HCT116 (cell line): ENCODE measurements around the gene PNMA8C. TPM values are rescaled to one million over a fixed set of nuclear protein-coding genes. Genes with fewer than 3 reads are reported as not detected.
"Not testable (repeated sequence)": the region's sequence is repeated elsewhere in the genome, so short reads cannot be mapped to it uniquely, and the experiment has no call there.

ENCODE experiments used
- ATAC-seq: fragments of 200-7000 bp; cut with Tn5 transposase; 2 replicates; pipeline ENCODE4 v1.9.1; 2020; ENCODE audit warnings: mild to moderate bottlenecking, moderate library complexity
- BruUV-seq: library from RNA; stranded (reverse); fragments of 400-500 nt; replicated peaks from 2 replicates; lab custom pipeline; 2021; lab: Mats Ljungman, UMichigan
- CTCF ChIA-PET: fragments of 300-600 bp; sonication (Branson Sonifier 250); formaldehyde crosslinking; loops from one replicate; lab custom pipeline; 2021; ENCODE audit warnings: antibody characterized with exemption; lab: Charles Lee
- POLR2A ChIA-PET: fragments of 300-600, 350-600 bp; sonication (Branson Sonifier 250); formaldehyde crosslinking; loops from one replicate; lab custom pipeline; 2021; ENCODE audit warnings: antibody characterized with exemption; lab: Charles Lee
- RAD21 ChIA-PET, 2 experiments: fragments of 300-600 bp; sonication (Branson Sonifier 250); formaldehyde crosslinking; loops; one replicate each; lab custom pipeline; 2023; ENCODE audit warnings: low total read pairs in 2 of 2; ENCODE audit not compliant: uncharacterized antibody in 2 of 2, unreplicated experiment in 2 of 2, low non-redundant PET in 1 of 2; lab: Charles Lee
- DNase-seq: peaks from one replicate; pipeline ENCODE4 v3.0.0-alpha.2; 2010; ENCODE audit warnings: low read depth, low spot score
- H2AFZ ChIP-seq: fragments of 200-600 bp; shearing (Covaris generic), sonication (generic); 2 replicates; pipeline ENCODE4 v1.6.1; 2017; ENCODE audit warnings: low read depth, mixed run types, mixed read lengths, antibody characterized with exemption, low read length; ENCODE audit not compliant: poor library complexity, severe bottlenecking
- H3K27ac ChIP-seq: 2 replicates; pipeline ENCODE4 v1.5.1; 2012; ENCODE audit warnings: low read depth, low read length
- H3K27me3 ChIP-seq: fragments of 200-600 bp; sonication (generic); 2 replicates; pipeline ENCODE4 v1.6.1; 2016; ENCODE audit warnings: mixed run types, low read length, mixed read lengths; ENCODE audit not compliant: insufficient read depth
- H3K36me3 ChIP-seq, 2 experiments: fragments of 200-500 bp in 1 of 2; fragments of 200-600 bp in 1 of 2; sonication (Bioruptor generic) in 1 of 2; sonication (generic) in 1 of 2; 2 replicates each; pipeline versions ENCODE4 v1.5.1 to v1.6.1; 2014 to 2016; ENCODE audit warnings: low read length in 2 of 2, inconsistent platforms in 1 of 2, mixed read lengths in 1 of 2, mixed run types in 1 of 2; ENCODE audit not compliant: insufficient read depth in 2 of 2, control insufficient read depth in 1 of 2
- H3K4me1 ChIP-seq, 2 experiments: fragments of 200-600 bp in 1 of 2; sonication (generic) in 1 of 2; 2 replicates each; pipeline versions ENCODE4 v1.5.1 to v1.6.1; 2012 to 2017; ENCODE audit warnings: low read length in 2 of 2, inconsistent platforms in 1 of 2, mild to moderate bottlenecking in 1 of 2, mixed read lengths in 1 of 2, mixed run types in 1 of 2, moderate library complexity in 1 of 2; ENCODE audit not compliant: insufficient read depth in 2 of 2, control insufficient read depth in 1 of 2
- H3K4me2 ChIP-seq: fragments of 200-600 bp; sonication (generic); 2 replicates; pipeline ENCODE4 v1.6.1; 2017; ENCODE audit warnings: mixed run types, low read length, mixed read lengths
- H3K4me3 ChIP-seq, 2 experiments: fragments of 200-600 bp in 1 of 2; sonication (generic) in 1 of 2; replicated peaks in 1 of 2; 2 replicates each; pipeline ENCODE4 v1.5.1; 2011 to 2016; ENCODE audit warnings: low read length in 2 of 2, control low read depth in 1 of 2, low read depth in 1 of 2, mild to moderate bottlenecking in 1 of 2, mixed read lengths in 1 of 2, mixed run types in 1 of 2
- H3K79me2 ChIP-seq: fragments of 200-600 bp; sonication (generic); 2 replicates; pipeline ENCODE4 v1.6.1; 2017; ENCODE audit warnings: mild to moderate bottlenecking, mixed run types, low read length, moderate library complexity, mixed read lengths; ENCODE audit not compliant: insufficient read depth
- H3K9ac ChIP-seq: fragments of 200-600 bp; sonication (generic); 2 replicates; pipeline ENCODE4 v1.6.1; 2016; ENCODE audit warnings: low read length, mixed read lengths
- H3K9me2 ChIP-seq: fragments of 200-600 bp; sonication (generic), shearing (Covaris generic); 2 replicates; pipeline ENCODE4 v1.6.1; 2017; ENCODE audit warnings: mixed run types, mild to moderate bottlenecking, moderate library complexity; ENCODE audit not compliant: insufficient read depth
- H3K9me3 ChIP-seq, 2 experiments: fragments of 200-500 bp in 1 of 2; fragments of 200-600 bp in 1 of 2; sonication (Bioruptor generic) in 1 of 2; sonication (generic) in 1 of 2; 2 replicates each; pipeline ENCODE4 v1.6.1; 2014 to 2017; ENCODE audit warnings: low read length in 2 of 2, mixed read lengths in 2 of 2, inconsistent platforms in 1 of 2, low read depth in 1 of 2, mild to moderate bottlenecking in 1 of 2, mixed run types in 1 of 2, moderate library complexity in 1 of 2; ENCODE audit not compliant: control insufficient read depth in 1 of 2, insufficient read depth in 1 of 2
- H4K20me1 ChIP-seq: fragments of 200-600 bp; sonication (generic), shearing (Covaris generic); 2 replicates; pipeline ENCODE4 v1.6.1; 2017; ENCODE audit warnings: mixed run types, mild to moderate bottlenecking, moderate library complexity; ENCODE audit not compliant: insufficient read depth
- intact Hi-C: fragments of 100-400 bp; cut with micrococcal nuclease; formaldehyde crosslinking; loops from 2 replicates; pipeline ENCODE4 v1.10.0; 2022
- total RNA-seq: library from RNA; stranded (reverse); gene quantifications from one replicate; pipeline ENCODE4 v1.2.1, GENCODE V29; 2021; ENCODE audit not compliant: unreplicated experiment

PNMA8C gene
- total RNA-seq, 1 experiment from 2014 or later, result not detected

- intact Hi-C loops, H2AFZ ChIP-seq, ATAC-seq, BruUV-seq, CTCF ChIA-PET, H3K4me2 ChIP-seq, RAD21 ChIA-PET, H3K9ac ChIP-seq, H3K9me3 ChIP-seq, DNase-seq, H3K27ac ChIP-seq, POLR2A ChIA-PET, H3K4me3 ChIP-seq, H3K9me2 ChIP-seq, H3K27me3 ChIP-seq, H4K20me1 ChIP-seq: not testable (repeated sequence)
- H3K36me3 ChIP-seq, result peaks cover 24 to 40% of the 10 kb centered on the region in 2 experiments
- H3K79me2 ChIP-seq, result peaks cover 72% of the 10 kb centered on the region
- peaks cover 24 to 34% of the 10 kb centered on the region in 2 experiments; a peak in 3 of 4 replicates for H3K4me1 ChIP-seq
Observed at GRCh38 chr19:46375476-46376067, 53.2 kb downstream of the PNMA8C start.

Other genes with a start within 250 kb of the PNMA8C start
- not detected for gene IGFL1, start 199.2 kb downstream of the PNMA8C start, total RNA-seq
- gene HIF3A, start 131.9 kb downstream of the PNMA8C start, total RNA-seq, result 0.98 TPM
- 102 TPM for gene PPP5C, start 81.8 kb downstream of the PNMA8C start, total RNA-seq
- 0.10 TPM for gene CCDC8, start 15.4 kb downstream of the PNMA8C start, total RNA-seq
- gene PNMA8A, start 42.6 kb upstream of the PNMA8C start, total RNA-seq, result not detected
- gene PNMA8B, start 66.9 kb upstream of the PNMA8C start, total RNA-seq, result 0.10 TPM
- 335 TPM for gene CALM3, start 172.4 kb upstream of the PNMA8C start, total RNA-seq
- gene PTGIR, start 196.2 kb upstream of the PNMA8C start, total RNA-seq, result not detected
- gene GNG8, start 207.3 kb upstream of the PNMA8C start, total RNA-seq, result not detected
- gene DACT3, start 232.2 kb upstream of the PNMA8C start, total RNA-seq, result 2.0 TPM